ENCODE measurements around the gene TMEFF2.

TMEFF2 gene

GRCh38 chr2:192072778-192073177, 122.0 kb downstream of the TMEFF2 start:
- no peak for TF ChIP-seq GATA2 (IDR thresholded peaks at IDR 0.05; ENCODE audit: low read depth, low read length)
- TF ChIP-seq GATA3 (IDR thresholded peaks at IDR 0.05; ENCODE audit: low read depth, low read length) = no peak

- TF ChIP-seq GATA2 (IDR thresholded peaks at IDR 0.05; ENCODE audit: low read depth, low read length) (no peak), GATA3 (IDR thresholded peaks at IDR 0.05; ENCODE audit: low read depth, low read length) (no peak)
These were observed 122.5 kb downstream of the TMEFF2 start for GRCh38 chr2:192072261-192072660.

- TF ChIP-seq GATA3 (IDR thresholded peaks at IDR 0.05; ENCODE audit: low read depth, low read length) = no peak
- TF ChIP-seq GATA2 (IDR thresholded peaks at IDR 0.05; ENCODE audit: low read depth, low read length) = no peak
These were observed 124.6 kb downstream of the TMEFF2 start for GRCh38 chr2:192070099-192070498.

GRCh38 chr2:192069417-192069816, 125.3 kb downstream of the TMEFF2 start:
- TF ChIP-seq GATA2 (IDR thresholded peaks at IDR 0.05; ENCODE audit: low read depth, low read length) (no peak), GATA3 (IDR thresholded peaks at IDR 0.05; ENCODE audit: low read depth, low read length) (no peak)

GRCh38 chr2:192068966-192069365, 125.8 kb downstream of the TMEFF2 start:
- TF ChIP-seq GATA3 (IDR thresholded peaks at IDR 0.05; ENCODE audit: low read depth, low read length) (no peak), GATA2 (IDR thresholded peaks at IDR 0.05; ENCODE audit: low read depth, low read length) (no peak)

GRCh38 chr2:192067631-192068030, 127.1 kb downstream of the TMEFF2 start:
- TF ChIP-seq GATA2 (IDR thresholded peaks at IDR 0.05; ENCODE audit: low read depth, low read length) (no peak), GATA3 (IDR thresholded peaks at IDR 0.05; ENCODE audit: low read depth, low read length) (no peak)

GRCh38 chr2:192064459-192064858, 130.3 kb downstream of the TMEFF2 start:
- TF ChIP-seq GATA2 (IDR thresholded peaks at IDR 0.05; ENCODE audit: low read depth, low read length) = no peak

GRCh38 chr2:192060161-192060560, 134.6 kb downstream of the TMEFF2 start:
- no peak for TF ChIP-seq GATA3 (IDR thresholded peaks at IDR 0.05; ENCODE audit: low read depth, low read length)
- TF ChIP-seq GATA2 (IDR thresholded peaks at IDR 0.05; ENCODE audit: low read depth, low read length) = no peak

- no peak for TF ChIP-seq GATA2 (IDR thresholded peaks at IDR 0.05; ENCODE audit: low read depth, low read length)
- TF ChIP-seq GATA3 (IDR thresholded peaks at IDR 0.05; ENCODE audit: low read depth, low read length) = no peak
These were observed 135.5 kb downstream of the TMEFF2 start for GRCh38 chr2:192059266-192059665.

GRCh38 chr2:192053921-192054320, 140.8 kb downstream of the TMEFF2 start:
- TF ChIP-seq GATA2 (IDR thresholded peaks at IDR 0.05; ENCODE audit: low read depth, low read length) = no peak
- no peak for TF ChIP-seq GATA3 (IDR thresholded peaks at IDR 0.05; ENCODE audit: low read depth, low read length)

GRCh38 chr2:192051533-192051932, 143.2 kb downstream of the TMEFF2 start:
- TF ChIP-seq GATA3 (IDR thresholded peaks at IDR 0.05; ENCODE audit: low read depth, low read length) (no peak), GATA2 (IDR thresholded peaks at IDR 0.05; ENCODE audit: low read depth, low read length) (no peak)

- TF ChIP-seq GATA2 (IDR thresholded peaks at IDR 0.05; ENCODE audit: low read depth, low read length) (no peak), GATA3 (IDR thresholded peaks at IDR 0.05; ENCODE audit: low read depth, low read length) (no peak)
These were observed 145.4 kb downstream of the TMEFF2 start for GRCh38 chr2:192049362-192049761.

GRCh38 chr2:192047315-192048107, 147.2 kb downstream of the TMEFF2 start:
- TF ChIP-seq GATA2 (IDR thresholded peaks at IDR 0.05; ENCODE audit: low read depth, low read length) (no peak), GATA3 (IDR thresholded peaks at IDR 0.05; ENCODE audit: low read depth, low read length) (no peak)

GRCh38 chr2:192044496-192044895, 150.2 kb downstream of the TMEFF2 start:
- TF ChIP-seq GATA3 (IDR thresholded peaks at IDR 0.05; ENCODE audit: low read depth, low read length) (no peak), GATA2 (IDR thresholded peaks at IDR 0.05; ENCODE audit: low read depth, low read length) (no peak)

GRCh38 chr2:192043216-192043870, 151.4 kb downstream of the TMEFF2 start:
- TF ChIP-seq GATA2 (IDR thresholded peaks at IDR 0.05; ENCODE audit: low read depth, low read length) (no peak), GATA3 (IDR thresholded peaks at IDR 0.05; ENCODE audit: low read depth, low read length) (no peak)

All from SH-SY5Y (cell line).